GM18873 (cell line): ENCODE results near the gene LSM11.
"Not testable (repeated sequence)": the region's sequence is repeated elsewhere in the genome, so short reads cannot be mapped to it uniquely, and the experiment has no call there.

ENCODE experiments used
- ATAC-seq: cut with Tn5 transposase; IDR thresholded peaks from one replicate; pipeline ENCODE4 v1.9.1; 2021; ENCODE audit warnings: mild to moderate bottlenecking, moderate library complexity, moderate number of reproducible peaks; ENCODE audit not compliant: unreplicated experiment, low FRiP score

Gene LSM11

GRCh38 chr5:157743163-157744050 is at the start of gene LSM11:
LSM11 (plus strand) TSS chr5:157743712; CDS start chr5:157743751, 39 bp downstream.
- peak; percentile 82 for ATAC-seq

GRCh38 chr5:157693816-157694215 is 49.7 kb upstream of the LSM11 start:
- not testable (repeated sequence) for ATAC-seq

- not testable (repeated sequence) for ATAC-seq
Measured at GRCh38 chr5:157696154-157696553, 47.4 kb upstream of the LSM11 start.

GRCh38 chr5:157698674-157699073 is 44.8 kb upstream of the LSM11 start:
- not testable (repeated sequence) for ATAC-seq

GRCh38 chr5:157703736-157704135 is 39.8 kb upstream of the LSM11 start:
- no peak for ATAC-seq

- ATAC-seq, result no peak
Measured at GRCh38 chr5:157708866-157709265, 34.6 kb upstream of the LSM11 start.

- no peak for ATAC-seq
Measured at GRCh38 chr5:157709346-157709745, 34.2 kb upstream of the LSM11 start.

- ATAC-seq, result no peak
Measured at GRCh38 chr5:157710431-157710830, 33.1 kb upstream of the LSM11 start.

GRCh38 chr5:157710882-157711281 is 32.6 kb upstream of the LSM11 start:
- ATAC-seq, result no peak

GRCh38 chr5:157713830-157714595 is 29.5 kb upstream of the LSM11 start:
- ATAC-seq, result no peak

GRCh38 chr5:157714596-157714864 is 29.0 kb upstream of the LSM11 start:
- ATAC-seq, result no peak

GRCh38 chr5:157718519-157718918 is 25.0 kb upstream of the LSM11 start:
- no peak for ATAC-seq

- no peak for ATAC-seq
Measured at GRCh38 chr5:157719245-157719644, 24.3 kb upstream of the LSM11 start.

- no peak for ATAC-seq
Measured at GRCh38 chr5:157721159-157721558, 22.4 kb upstream of the LSM11 start.

GRCh38 chr5:157722895-157723294 is 20.6 kb upstream of the LSM11 start:
- ATAC-seq, result not testable (repeated sequence)

GRCh38 chr5:157726607-157727006 is 16.9 kb upstream of the LSM11 start:
- ATAC-seq, result not testable (repeated sequence)

- not testable (repeated sequence) for ATAC-seq
Measured at GRCh38 chr5:157727858-157728257, 15.7 kb upstream of the LSM11 start.

GRCh38 chr5:157729858-157730257 is 13.7 kb upstream of the LSM11 start:
- peak; percentile 80 for ATAC-seq

GRCh38 chr5:157730900-157731271 is 12.6 kb upstream of the LSM11 start:
- ATAC-seq, result no peak

GRCh38 chr5:157731272-157732129 is 12.0 kb upstream of the LSM11 start, which contains the start of gene THG1L:
THG1L (plus strand) TSS chr5:157731420; CDS start chr5:157731441, 21 bp downstream.
- peak; percentile 82 for ATAC-seq

GRCh38 chr5:157732130-157732514 is 11.4 kb upstream of the LSM11 start:
- ATAC-seq, result no peak
